Measurements from ENCODE around the gene RAPGEF1. TPM values are rescaled to one million over a fixed set of nuclear protein-coding genes. Genes with fewer than 3 reads are reported as not detected.

RAPGEF1 gene
- total and polyA plus RNA-seq, 2 donors (not counting 3 experiments of a cell fraction or from before 2014, with no cell fraction given), result 50.0 to 124 TPM

GRCh38 chr9:131707050-131707449 lies 32.8 kb downstream of the RAPGEF1 start:
- H3K4me2 ChIP-seq (ENCODE audit: insufficient read depth, low read length), result no peak overlapping the region
- no TSS peak for BruUV-seq (replicated peaks)
- no peak overlapping the region for H3K4me3 ChIP-seq (replicated peaks in 1 of 3; ENCODE audit: insufficient read depth in 1 of 3, low read depth in 1 of 3, low read length in 3 of 3)
- no peaks in the 10 kb centered on the region for H3K9me1 ChIP-seq (replicated peaks; ENCODE audit: control insufficient read depth, extremely low read depth, insufficient read depth, low read length)
- POLR2A ChIA-PET, result no interaction called here
- no peaks in the 10 kb centered on the region for H3K36me3 ChIP-seq (ENCODE audit: control insufficient read depth in 2 of 2, extremely low read depth in 1 of 2, insufficient read depth in 2 of 2, low read length in 2 of 2)
- no peak for TF ChIP-seq MAX (IDR thresholded peaks at IDR 0.05; ENCODE audit: insufficient read depth, insufficient read length)
- TF ChIP-seq POLR2A (IDR thresholded peaks at IDR 0.05; ENCODE audit: low read depth, low read length), result no peak
- TF ChIP-seq FOS (IDR thresholded peaks at IDR 0.05; ENCODE audit: borderline replicate concordance, insufficient read depth, low read length), result no peak
- no peak for TF ChIP-seq POLR2AphosphoS5 (IDR thresholded peaks at IDR 0.05; ENCODE audit: insufficient read depth, low read depth, low read length)
- no peak for TF ChIP-seq EZH2 (IDR thresholded peaks at IDR 0.05; ENCODE audit: borderline replicate concordance, low read depth, low read length, severe bottlenecking)
- no peak for TF ChIP-seq GATA2 (IDR thresholded peaks at IDR 0.05; ENCODE audit: insufficient read depth, insufficient read length, low read depth, low read length)
- no peak for TF ChIP-seq MYC (IDR thresholded peaks at IDR 0.05; ENCODE audit: low read depth, low read length)
- TF ChIP-seq, protein P1, sequence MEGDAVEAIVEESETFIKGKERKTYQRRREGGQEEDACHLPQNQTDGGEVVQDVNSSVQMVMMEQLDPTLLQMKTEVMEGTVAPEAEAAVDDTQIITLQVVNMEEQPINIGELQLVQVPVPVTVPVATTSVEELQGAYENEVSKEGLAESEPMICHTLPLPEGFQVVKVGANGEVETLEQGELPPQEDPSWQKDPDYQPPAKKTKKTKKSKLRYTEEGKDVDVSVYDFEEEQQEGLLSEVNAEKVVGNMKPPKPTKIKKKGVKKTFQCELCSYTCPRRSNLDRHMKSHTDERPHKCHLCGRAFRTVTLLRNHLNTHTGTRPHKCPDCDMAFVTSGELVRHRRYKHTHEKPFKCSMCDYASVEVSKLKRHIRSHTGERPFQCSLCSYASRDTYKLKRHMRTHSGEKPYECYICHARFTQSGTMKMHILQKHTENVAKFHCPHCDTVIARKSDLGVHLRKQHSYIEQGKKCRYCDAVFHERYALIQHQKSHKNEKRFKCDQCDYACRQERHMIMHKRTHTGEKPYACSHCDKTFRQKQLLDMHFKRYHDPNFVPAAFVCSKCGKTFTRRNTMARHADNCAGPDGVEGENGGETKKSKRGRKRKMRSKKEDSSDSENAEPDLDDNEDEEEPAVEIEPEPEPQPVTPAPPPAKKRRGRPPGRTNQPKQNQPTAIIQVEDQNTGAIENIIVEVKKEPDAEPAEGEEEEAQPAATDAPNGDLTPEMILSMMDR (IDR thresholded peaks at IDR 0.05; ENCODE audit: extremely low read depth in 1 of 2, insufficient read depth in 1 of 2, low read depth in 1 of 2, low read length in 2 of 2), result no peak
- TF ChIP-seq JUN (IDR thresholded peaks at IDR 0.05; ENCODE audit: borderline replicate concordance, insufficient read depth, insufficient read length, low read depth), result no peak
- dilution Hi-C loops (cut with MboI; ENCODE audit: extremely low pct_ligation_motif_present, low sequenced_read_pairs) (no loop called here), intact Hi-C loops (cut with micrococcal nuclease) (no loop called here)
- H3K27me3 ChIP-seq (ENCODE audit: control insufficient read depth in 2 of 2, insufficient read depth in 2 of 2, low read length in 2 of 2), result no peaks in the 10 kb centered on the region
- no peak overlapping the region for H3K9ac ChIP-seq (replicated peaks; ENCODE audit: extremely low read depth, insufficient read depth, low read length)
- H3K79me2 ChIP-seq (ENCODE audit: control insufficient read depth, insufficient read depth, low read length), result peaks cover 90% of the 10 kb centered on the region
- FAIRE-seq, result no peak
- peaks cover 31% of the 10 kb centered on the region for H3K4me1 ChIP-seq (ENCODE audit: control insufficient read depth, extremely low read depth, insufficient read depth, low read length)
- no peaks in the 10 kb centered on the region for H3K9me3 ChIP-seq (replicated peaks; ENCODE audit: control insufficient read depth, insufficient read depth, low read length)
- CTCF ChIA-PET, result no interaction called here
- no peak for DNase-seq (ENCODE audit: low read depth, low spot score)
- H4K20me1 ChIP-seq (replicated peaks; ENCODE audit: control insufficient read depth, extremely low read depth, insufficient read depth, low read length), result no peaks in the 10 kb centered on the region
- H3K27ac ChIP-seq (ENCODE audit: insufficient read depth, low read depth, low read length), result peak overlapping the region; percentile 84
- H2AFZ ChIP-seq (ENCODE audit: low read depth, low read length), result no peak overlapping the region
